D721Med (cell line): ENCODE data around the gene IL22RA2.

ENCODE experiments used
- DNase-seq: peaks from one replicate; pipeline ENCODE4 v3.0.0; 2011; ENCODE audit warnings: low spot score; ENCODE audit not compliant: insufficient read length
- FAIRE-seq: peaks from 2 replicates; lab custom pipeline; 2011; peaks lifted over from hg19 to GRCh38; lab: Jason Lieb, UNC
- CTCF ChIP-seq: IDR thresholded peaks from 2 replicates; pipeline ENCODE4 v1.5.1; 2012; ENCODE audit warnings: mild to moderate bottlenecking, control low read depth; ENCODE audit not compliant: insufficient read depth; ENCODE audit errors: missing control alignments

IL22RA2 gene

DNA sequence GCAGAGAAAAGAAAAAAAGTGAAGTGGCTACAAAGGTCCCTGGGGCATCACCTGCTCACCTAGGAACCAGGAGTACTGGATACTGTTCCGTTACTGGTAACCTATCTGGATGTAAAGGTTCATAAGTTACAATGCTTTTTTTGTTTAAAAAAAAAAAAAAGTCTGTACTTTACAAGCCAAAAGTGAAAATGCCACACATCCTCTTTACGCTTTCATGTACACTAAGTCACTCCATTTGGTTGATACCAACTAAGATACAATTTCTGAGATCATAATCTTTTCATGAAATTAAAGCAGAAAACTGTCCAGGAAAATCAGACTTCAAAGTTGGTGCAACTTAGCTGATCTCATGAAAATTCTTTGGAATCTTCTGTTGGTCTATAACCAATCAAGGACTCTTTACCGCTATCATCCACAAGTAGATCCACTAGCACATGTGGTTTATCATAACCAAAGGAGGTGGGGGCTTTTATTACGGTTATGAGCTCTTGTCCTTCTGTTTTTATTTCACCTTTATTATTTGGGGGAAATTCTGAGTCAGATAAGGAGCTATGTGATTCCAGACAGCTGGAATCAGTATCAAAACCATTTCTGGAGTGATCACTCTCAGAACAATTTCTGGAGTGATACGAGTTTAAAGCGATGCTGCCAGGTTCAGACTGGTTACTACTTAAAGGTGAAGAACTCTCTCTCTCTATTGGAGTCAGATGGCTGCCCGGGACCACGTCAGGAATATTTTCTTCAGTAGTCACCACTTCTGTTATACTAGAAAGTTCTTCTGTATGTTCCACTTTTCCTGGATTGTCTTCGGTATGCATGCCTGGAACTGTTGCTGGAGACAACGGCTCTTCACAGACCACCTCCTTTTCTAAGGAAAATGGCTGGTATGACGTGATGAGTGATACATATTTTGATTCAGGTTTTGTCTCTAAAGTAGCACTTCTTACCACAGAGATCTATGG lies 24.5 kb upstream of the IL22RA2 start:
- FAIRE-seq (no peak), DNase-seq (no peak)

GRCh38 chr6:137193256-137194070 lies 20.0 kb upstream of the IL22RA2 start:
- DNase-seq, result no peak
- no peak for FAIRE-seq
- no peak for TF ChIP-seq CTCF

More for the DNA sequence above, 24.5 kb upstream of the IL22RA2 start:
- TF ChIP-seq CTCF, result no peak

DNA sequence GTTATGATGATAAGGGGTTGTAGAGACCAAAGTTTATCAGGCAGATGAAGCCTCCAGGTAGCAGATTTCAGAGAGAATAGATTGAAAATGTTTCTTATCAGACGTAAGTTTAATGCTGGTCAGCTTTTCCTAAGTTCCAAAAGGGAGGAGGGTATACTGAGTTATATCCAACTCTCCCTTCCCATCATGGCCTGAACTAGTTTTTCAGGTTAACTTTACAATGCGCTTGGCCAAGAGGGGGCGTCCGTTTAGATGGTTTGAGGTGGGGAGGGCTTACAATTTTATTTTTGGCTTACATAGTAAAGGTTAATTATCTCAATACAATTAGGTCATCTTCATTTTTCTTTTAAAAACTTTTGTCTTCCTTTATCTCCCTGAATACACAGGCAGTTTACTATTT lies 19.4 kb upstream of the IL22RA2 start:
- no peak for DNase-seq
- TF ChIP-seq CTCF, result no peak
- no peak for FAIRE-seq

- DNase-seq, result no peak
- no peak for TF ChIP-seq CTCF
- FAIRE-seq, result no peak
Measured at GRCh38 chr6:137191670-137192069, 18.2 kb upstream of the IL22RA2 start.

DNA sequence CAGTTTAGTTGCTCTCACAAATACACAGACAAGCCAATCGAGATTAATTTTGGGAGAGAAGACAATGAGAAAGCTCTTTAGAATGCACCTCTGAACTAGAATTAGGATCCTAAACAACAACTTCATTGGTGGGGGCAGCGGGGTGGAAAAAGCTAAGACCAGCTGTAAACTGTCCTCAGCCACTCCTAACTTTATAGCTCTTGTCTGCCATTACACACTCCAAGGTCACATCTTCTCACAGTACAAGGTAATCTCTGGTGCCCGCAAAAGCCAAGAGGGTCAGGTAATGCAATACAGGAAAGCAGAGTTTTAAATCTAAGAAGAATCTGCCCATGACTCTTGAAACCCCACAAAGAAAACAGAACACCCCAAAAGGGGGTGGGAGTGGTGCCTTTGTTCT lies 17.8 kb upstream of the IL22RA2 start:
- DNase-seq (no peak), FAIRE-seq (no peak)
- no peak for TF ChIP-seq CTCF

GRCh38 chr6:137190583-137191094 lies 17.2 kb upstream of the IL22RA2 start:
- no peak for DNase-seq
- FAIRE-seq, result no peak
- TF ChIP-seq CTCF, result no peak
